H9 (cell line): Measurements from ENCODE around the gene LRRC8C. TPM values are rescaled to one million over a fixed set of nuclear protein-coding genes. Genes with fewer than 3 reads are reported as not detected.

ENCODE experiments used
- DNase-seq: peaks from one replicate; pipeline ENCODE4 v3.0.0-alpha.2; 2017
- H2AFZ ChIP-seq: one replicate; pipeline ENCODE4 v1.6.1; 2013; ENCODE audit warnings: mild to moderate bottlenecking, low read length, control low read depth, moderate library complexity
- H2AK5ac ChIP-seq: 2 replicates; pipeline ENCODE4 v1.6.1; 2013; ENCODE audit warnings: low read length, control low read depth, mixed read lengths; ENCODE audit not compliant: insufficient read length
- H2BK120ac ChIP-seq: one replicate; pipeline ENCODE4 v1.6.1; 2013; ENCODE audit warnings: low read depth, mild to moderate bottlenecking, low read length, control low read depth, inconsistent platforms; ENCODE audit not compliant: poor library complexity, severe bottlenecking
- H2BK12ac ChIP-seq: 2 replicates; pipeline ENCODE4 v1.6.1; 2013; ENCODE audit warnings: low read length, control low read depth, mixed read lengths, low read depth; ENCODE audit not compliant: insufficient read length
- H2BK15ac ChIP-seq: 2 replicates; pipeline ENCODE4 v1.6.1; 2013; ENCODE audit warnings: low read depth, low read length, control low read depth
- H2BK20ac ChIP-seq: one replicate; pipeline ENCODE4 v1.6.1; 2013; ENCODE audit warnings: low read depth, mild to moderate bottlenecking, low read length, control low read depth, inconsistent platforms; ENCODE audit not compliant: poor library complexity, severe bottlenecking
- H2BK5ac ChIP-seq: 2 replicates; pipeline ENCODE4 v1.6.1; 2013; ENCODE audit warnings: low read length, control low read depth, mixed read lengths; ENCODE audit not compliant: insufficient read length
- H3K14ac ChIP-seq: 2 replicates; pipeline ENCODE4 v1.6.1; 2013; ENCODE audit warnings: low read length, control low read depth; ENCODE audit not compliant: insufficient read depth
- H3K18ac ChIP-seq: 2 replicates; pipeline ENCODE4 v1.6.1; 2013; ENCODE audit warnings: low read depth, mild to moderate bottlenecking, mixed read lengths, low read length, control low read depth; ENCODE audit not compliant: insufficient read length
- H3K23ac ChIP-seq: 2 replicates; pipeline ENCODE4 v1.6.1; 2013; ENCODE audit warnings: low read length, control low read depth, mixed read lengths, low read depth; ENCODE audit not compliant: insufficient read length
- H3K23me2 ChIP-seq: 2 replicates; pipeline ENCODE4 v1.6.1; 2013; ENCODE audit warnings: low read depth, mild to moderate bottlenecking, mixed read lengths, low read length, control low read depth; ENCODE audit not compliant: insufficient read length, poor library complexity, severe bottlenecking
- H3K27ac ChIP-seq: 2 replicates; pipeline ENCODE4 v1.5.1; 2013; ENCODE audit warnings: low read length, control low read depth, mixed read lengths, low read depth; ENCODE audit not compliant: insufficient read length
- H3K27me3 ChIP-seq: 2 replicates; pipeline ENCODE4 v1.6.1; 2013; ENCODE audit warnings: low read length, control low read depth, inconsistent platforms; ENCODE audit not compliant: insufficient read depth
- H3K4ac ChIP-seq: 2 replicates; pipeline ENCODE4 v1.6.1; 2013; ENCODE audit warnings: low read depth, mild to moderate bottlenecking, control low read depth, inconsistent platforms, low read length, moderate library complexity
- H3K4me1 ChIP-seq: 2 replicates; pipeline ENCODE4 v1.6.1; 2013; ENCODE audit warnings: low read length, control low read depth, inconsistent platforms; ENCODE audit not compliant: insufficient read depth
- H3K4me2 ChIP-seq: 2 replicates; pipeline ENCODE4 v1.6.1; 2013; ENCODE audit warnings: low read length, control low read depth, mixed read lengths; ENCODE audit not compliant: insufficient read length, insufficient read depth
- H3K56ac ChIP-seq: 2 replicates; pipeline ENCODE4 v1.6.1; 2013; ENCODE audit warnings: low read depth, mild to moderate bottlenecking, mixed read lengths, low read length, control low read depth; ENCODE audit not compliant: insufficient read length
- H3K79me1 ChIP-seq: 2 replicates; pipeline ENCODE4 v1.6.1; 2013; ENCODE audit warnings: low read depth, mild to moderate bottlenecking, moderate library complexity, low read length, control low read depth, inconsistent platforms; ENCODE audit not compliant: insufficient read depth, poor library complexity, severe bottlenecking
- H3K79me2 ChIP-seq: 2 replicates; pipeline ENCODE4 v1.6.1; 2013; ENCODE audit warnings: low read length, control low read depth, inconsistent platforms; ENCODE audit not compliant: insufficient read depth
- H3K9ac ChIP-seq: 2 replicates; pipeline ENCODE4 v1.6.1; 2013; ENCODE audit warnings: low read length, control low read depth, mixed read lengths; ENCODE audit not compliant: insufficient read length; ENCODE audit errors: extremely low read depth
- H3K9me3 ChIP-seq: one replicate; pipeline ENCODE4 v1.6.1; 2013; ENCODE audit warnings: low read depth, low read length, inconsistent platforms; ENCODE audit not compliant: control insufficient read depth
- H3T11ph ChIP-seq: one replicate; pipeline ENCODE4 v1.6.1; 2013; ENCODE audit warnings: mild to moderate bottlenecking, low read length, control low read depth, inconsistent platforms
- H4K20me1 ChIP-seq: one replicate; pipeline ENCODE4 v1.6.1; 2013; ENCODE audit not compliant: control insufficient read depth, insufficient read length, insufficient read depth
- H4K5ac ChIP-seq: 2 replicates; pipeline ENCODE4 v1.6.1; 2013; ENCODE audit warnings: low read depth, mild to moderate bottlenecking, mixed read lengths, low read length, control low read depth; ENCODE audit not compliant: insufficient read length
- H4K8ac ChIP-seq: replicated peaks from 2 replicates; pipeline ENCODE4 v1.6.1; 2013; ENCODE audit warnings: low read length, control low read depth, mixed read lengths, low read depth; ENCODE audit not compliant: insufficient read length
- H4K91ac ChIP-seq: 2 replicates; pipeline ENCODE4 v1.6.1; 2013; ENCODE audit warnings: low read depth, mild to moderate bottlenecking, moderate library complexity, mixed read lengths, low read length, control low read depth; ENCODE audit not compliant: insufficient read length
- H3K27ac Mint-ChIP-seq, 3 experiments: 2 replicates in 2 of 3; 3 replicates in 1 of 3; pipeline ENCODE4 v1.8.0; 2020 to 2021; ENCODE audit warnings: mixed read lengths in 3 of 3, mild to moderate bottlenecking in 1 of 3, moderate library complexity in 1 of 3
- H3K27me3 Mint-ChIP-seq: 2 replicates; pipeline ENCODE4 v1.8.0; 2021; ENCODE audit warnings: low read depth, mild to moderate bottlenecking, moderate library complexity, mixed read lengths
- H3K36me3 Mint-ChIP-seq, 3 experiments: 2 replicates in 2 of 3; 3 replicates in 1 of 3; pipeline ENCODE4 v1.8.0; 2020 to 2021; ENCODE audit warnings: low read depth in 3 of 3, mixed read lengths in 3 of 3; ENCODE audit not compliant: insufficient read depth in 1 of 3
- H3K4me1 Mint-ChIP-seq, 2 experiments: 2 replicates each; pipeline ENCODE4 v1.8.0; 2020; ENCODE audit warnings: mixed read lengths in 2 of 2
- H3K4me3 Mint-ChIP-seq, 2 experiments: 2 replicates in 1 of 2; 3 replicates in 1 of 2; pipeline ENCODE4 v1.8.0; 2020 to 2021; ENCODE audit warnings: mild to moderate bottlenecking in 2 of 2, mixed read lengths in 2 of 2, moderate library complexity in 1 of 2
- H3K9me3 Mint-ChIP-seq, 2 experiments: 2 replicates in 1 of 2; 3 replicates in 1 of 2; pipeline ENCODE4 v1.8.0; 2020; ENCODE audit warnings: mild to moderate bottlenecking in 2 of 2, mixed read lengths in 2 of 2, moderate library complexity in 1 of 2
- CTCF ChIP-seq: fragments of 200-600 bp; sonication (generic); conservative IDR thresholded peaks from 3 replicates; pipeline ENCODE4 v1.8.0; 2021; ENCODE audit warnings: antibody characterized with exemption, mild to moderate bottlenecking
- WGBS: extraction: QIAGEN DNeasy Blood & Tissue Kit; methylation state at CpG from one replicate; pipeline ENCODE4 v1.1.7; 2013; ENCODE audit warnings: missing lambda C conversion rate, low lambda C conversion rate, mixed read lengths; ENCODE audit not compliant: insufficient read length; ENCODE audit errors: extremely low coverage; 5-methylcytosine and 5-hydroxymethylcytosine counted together
- total RNA-seq: library from RNA; stranded (reverse); gene quantifications from 2 replicates; pipeline ENCODE4 v1.2.1, GENCODE V29; 2021

Gene LRRC8C
- total RNA-seq, 1 experiment from 2014 or later, result 1.9 TPM

DNA sequence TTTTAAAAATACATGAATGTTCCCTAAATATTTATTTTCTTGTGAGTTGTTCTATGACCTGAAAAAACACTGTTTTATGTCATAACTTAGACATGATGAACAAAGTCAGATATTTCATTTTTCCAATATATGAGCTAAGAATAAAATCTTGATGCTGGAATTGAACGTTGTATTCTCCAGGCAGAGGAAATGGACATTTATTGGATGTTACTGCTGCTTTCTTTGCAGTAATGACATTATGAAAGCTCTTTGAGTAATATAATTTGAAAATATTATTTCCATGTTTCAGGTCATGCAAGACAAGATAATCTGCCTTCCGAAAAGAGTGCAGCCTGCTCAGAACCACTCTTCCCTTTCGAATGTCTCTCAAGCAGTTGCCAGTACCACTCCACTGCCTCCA is 79.5 kb downstream of the LRRC8C start:
- Histone ChIP-seq H4K5ac (no peak overlapping the region), H3K27ac (no peak overlapping the region), H3K4ac (no peak overlapping the region), H3K4me1 (peaks cover 2% of the 10 kb centered on the region; the same call in 1 of the 2 replicates), H4K91ac (no peak overlapping the region), H4K8ac (no peak overlapping the region), H3T11ph (no peak overlapping the region), H3K14ac (no peak overlapping the region), H3K9ac (no peak overlapping the region), H2AFZ (no peak overlapping the region), H3K9me3 (no peaks in the 10 kb centered on the region), H2BK15ac (no peak overlapping the region), H3K4me2 (no peak overlapping the region), H2AK5ac (no peak overlapping the region), H2BK20ac (no peak overlapping the region), H4K20me1 (no peaks in the 10 kb centered on the region), H2BK120ac (no peak overlapping the region), H2BK12ac (no peak overlapping the region), H3K79me1 (no peaks in the 10 kb centered on the region), H3K23ac (no peak overlapping the region), H3K56ac (no peak overlapping the region), H3K18ac (no peak overlapping the region), H2BK5ac (no peak overlapping the region), H3K27me3 (no peaks in the 10 kb centered on the region), H3K79me2 (no peaks in the 10 kb centered on the region), H3K23me2 (no peaks in the 10 kb centered on the region)
- Mint-ChIP-seq H3K27ac (no peak overlapping the region), H3K36me3 (no peaks in the 10 kb centered on the region), H3K4me1 (peaks cover 9 to 11% of the 10 kb centered on the region in 2 experiments), H3K9me3 (no peaks in the 10 kb centered on the region), H3K27me3 (no peaks in the 10 kb centered on the region), H3K4me3 (no peak overlapping the region)
- WGBS, result no CpG with 5 or more reads among the region's 3 CpGs
- no peak for DNase-seq
- TF ChIP-seq CTCF, result no peak
